Lower leg skin (tissue), 3 donors: ENCODE data around the gene CLIP2.

Source experiments
- CTCF ChIP-seq, 3 donors: fragments of 450-650 bp; IDR thresholded peaks; one replicate each; pipeline ENCODE4 v1.5.1; 2016; ENCODE audit warnings: antibody characterized with exemption in 3 of 3, mild to moderate bottlenecking in 3 of 3, moderate library complexity in 2 of 3
- POLR2A ChIP-seq, 2 donors: fragments of 450-650 bp; IDR thresholded peaks; one replicate each; pipeline ENCODE4 v1.6.1; 2016 to 2017; ENCODE audit warnings: antibody characterized with exemption in 2 of 2, mild to moderate bottlenecking in 1 of 2, moderate library complexity in 1 of 2

DNA sequence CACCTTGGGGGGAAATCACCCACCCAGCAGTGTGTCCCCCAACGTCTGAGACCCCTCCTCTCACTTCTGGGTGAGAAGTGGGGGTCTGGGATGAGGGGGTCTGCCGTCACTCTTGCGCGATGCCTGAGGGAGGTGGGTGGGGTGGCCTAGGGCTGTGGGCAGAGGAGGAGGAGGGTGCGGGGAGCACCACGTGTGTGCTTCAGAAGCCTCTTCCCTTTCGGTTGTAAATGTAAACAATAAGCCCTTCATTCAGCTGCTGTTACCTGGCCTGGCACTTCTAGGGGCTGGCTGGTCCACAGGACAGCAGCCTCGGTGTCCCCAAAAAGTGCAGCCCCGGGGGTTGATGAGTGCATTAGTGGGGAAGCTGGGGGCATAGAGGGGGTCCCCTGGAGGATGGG lies 1.3 kb downstream of the CLIP2 start:
- TF ChIP-seq CTCF (IDR thresholded peaks at IDR 0.05) (no peak), POLR2A (IDR thresholded peaks at IDR 0.05) (no peak)
